Endothelial cell of umbilical vein (primary cell): Measurements from ENCODE around the gene CPD. TPM values are rescaled to one million over a fixed set of nuclear protein-coding genes. Genes with fewer than 3 reads are reported as not detected.
A peak's percentile ranks its signal among the peaks of the same experiment; 100 is the strongest.

Experiments used
- BruUV-seq: library from RNA; stranded (reverse); fragments of 400-500 nt; replicated peaks from 2 replicates; lab custom pipeline; 2021; lab: Mats Ljungman, UMichigan
- CTCF ChIA-PET: fragments of 300-600, 350-600 bp; sonication (Branson Sonifier 250); formaldehyde crosslinking; loops from one replicate; lab custom pipeline; 2021; ENCODE audit warnings: antibody characterized with exemption, inconsistent platforms; lab: Charles Lee
- POLR2A ChIA-PET: fragments of 300-600, 350-600 bp; sonication (Branson Sonifier 250); formaldehyde crosslinking; loops from one replicate; lab custom pipeline; 2021; ENCODE audit warnings: antibody characterized with exemption, inconsistent platforms; lab: Charles Lee
- DNase-seq: peaks from one replicate; pipeline ENCODE4 v3.0.0-alpha.2; 2011; ENCODE audit warnings: low read depth, low spot score
- FAIRE-seq: peaks from 2 replicates; lab custom pipeline; 2011; peaks lifted over from hg19 to GRCh38; lab: Jason Lieb, UNC
- H2AFZ ChIP-seq: 2 replicates; pipeline ENCODE4 v1.6.0; 2012; ENCODE audit warnings: low read depth, low read length, control low read depth, inconsistent platforms
- H3K27ac ChIP-seq: 2 replicates; pipeline ENCODE4 v1.5.1; 2011; ENCODE audit warnings: low read depth, mild to moderate bottlenecking, control low read depth, low read length, moderate library complexity; ENCODE audit not compliant: insufficient read depth
- H3K27me3 ChIP-seq, 2 experiments: 2 replicates each; pipeline versions ENCODE4 v1.6.0 to v1.6.1; 2011; ENCODE audit warnings: low read length in 2 of 2, mixed read lengths in 1 of 2; ENCODE audit not compliant: control insufficient read depth in 2 of 2, insufficient read depth in 2 of 2
- H3K36me3 ChIP-seq, 2 experiments: 2 replicates in 1 of 2; 3 replicates in 1 of 2; pipeline ENCODE4 v1.5.1; 2011; ENCODE audit warnings: low read length in 2 of 2, mild to moderate bottlenecking in 1 of 2, moderate library complexity in 1 of 2; ENCODE audit not compliant: control insufficient read depth in 2 of 2, insufficient read depth in 2 of 2; ENCODE audit errors: extremely low read depth in 1 of 2
- H3K4me1 ChIP-seq: 3 replicates; pipeline ENCODE4 v1.5.1; 2011; ENCODE audit warnings: mild to moderate bottlenecking, low read length; ENCODE audit not compliant: control insufficient read depth, insufficient read depth; ENCODE audit errors: extremely low read depth
- H3K4me2 ChIP-seq: 2 replicates; pipeline ENCODE4 v1.6.1; 2011; ENCODE audit warnings: low read length, control low read depth, mixed read lengths; ENCODE audit not compliant: insufficient read depth
- H3K4me3 ChIP-seq, 3 experiments: fragments of 200-600 bp in 1 of 3; sonication (generic), shearing (Covaris generic) in 1 of 3; replicated peaks in 1 of 3; 2 replicates each; pipeline ENCODE4 v1.5.1; 2011 to 2016; ENCODE audit warnings: control low read depth in 3 of 3, low read length in 3 of 3, mild to moderate bottlenecking in 2 of 3, inconsistent platforms in 1 of 3, low read depth in 1 of 3, moderate library complexity in 1 of 3; ENCODE audit not compliant: insufficient read depth in 1 of 3
- H3K79me2 ChIP-seq: 2 replicates; pipeline ENCODE4 v1.6.0; 2012; ENCODE audit warnings: low read length, inconsistent platforms; ENCODE audit not compliant: control insufficient read depth, insufficient read depth
- H3K9ac ChIP-seq: replicated peaks from 2 replicates; pipeline ENCODE3; 2011; ENCODE audit warnings: low read length, control low read depth; ENCODE audit not compliant: insufficient read depth; ENCODE audit errors: extremely low read depth
- H3K9me1 ChIP-seq: replicated peaks from 3 replicates; pipeline ENCODE4 v1.6.0; 2011; ENCODE audit warnings: mild to moderate bottlenecking, low read length; ENCODE audit not compliant: control insufficient read depth, insufficient read depth; ENCODE audit errors: extremely low read depth
- H3K9me3 ChIP-seq: replicated peaks from 2 replicates; pipeline ENCODE4 v1.5.1; 2012; ENCODE audit warnings: low read length, inconsistent platforms; ENCODE audit not compliant: control insufficient read depth, insufficient read depth
- H4K20me1 ChIP-seq: replicated peaks from 2 replicates; pipeline ENCODE3; 2011; ENCODE audit warnings: mild to moderate bottlenecking, low read length; ENCODE audit not compliant: control insufficient read depth, insufficient read depth; ENCODE audit errors: extremely low read depth
- CTCF ChIP-seq, 2 donors: IDR thresholded peaks; 1 replicate in 1 of 2; 2 replicates in 1 of 2; pipeline ENCODE4 v1.5.1; 2011; ENCODE audit warnings: low read length in 2 of 2, mild to moderate bottlenecking in 2 of 2, moderate library complexity in 2 of 2, control low read depth in 1 of 2, inconsistent platforms in 1 of 2, low read depth in 1 of 2; ENCODE audit not compliant: insufficient read depth in 1 of 2; ENCODE audit errors: extremely low read depth in 1 of 2
- EZH2 ChIP-seq: IDR thresholded peaks from 2 replicates; pipeline ENCODE4 v1.6.1; 2012; ENCODE audit warnings: borderline replicate concordance, low read depth, mild to moderate bottlenecking, moderate library complexity, low read length, inconsistent platforms; ENCODE audit not compliant: severe bottlenecking
- FOS ChIP-seq: IDR thresholded peaks from 2 replicates; pipeline ENCODE4 v1.6.1; 2011; ENCODE audit warnings: mild to moderate bottlenecking, low read length, moderate library complexity, borderline replicate concordance; ENCODE audit not compliant: insufficient read depth
- GATA2 ChIP-seq: IDR thresholded peaks from 2 replicates; pipeline ENCODE4 v1.7.0; 2011; ENCODE audit warnings: low read depth, mild to moderate bottlenecking, moderate library complexity, mixed read lengths, low read length; ENCODE audit not compliant: insufficient read length, insufficient read depth
- JUN ChIP-seq: IDR thresholded peaks from 2 replicates; pipeline ENCODE4 v1.6.1; 2011; ENCODE audit warnings: borderline replicate concordance, low read depth; ENCODE audit not compliant: insufficient read length, insufficient read depth
- MAX ChIP-seq: IDR thresholded peaks from 2 replicates; pipeline ENCODE4 v1.6.1; 2011; ENCODE audit not compliant: insufficient read depth, insufficient read length
- MYC ChIP-seq: IDR thresholded peaks from one replicate; pipeline ENCODE4 v1.6.1; 2011; ENCODE audit warnings: mild to moderate bottlenecking, low read depth, low read length
- POLR2A ChIP-seq: IDR thresholded peaks from 2 replicates; pipeline ENCODE4 v1.6.1; 2012; ENCODE audit warnings: low read depth, mild to moderate bottlenecking, control low read depth, low read length
- POLR2AphosphoS5 ChIP-seq: IDR thresholded peaks from 2 replicates; pipeline ENCODE4 v1.6.1; 2012; ENCODE audit warnings: low read depth, mild to moderate bottlenecking, control low read depth, low read length, moderate library complexity; ENCODE audit not compliant: insufficient read depth
- dilution Hi-C: fragments of 300-500 bp; cut with MboI; formaldehyde crosslinking; loops from one replicate; pipeline ENCODE4 v1.15.0; 2019; ENCODE audit warnings: low sequenced_read_pairs; ENCODE audit not compliant: extremely low pct_ligation_motif_present
- intact Hi-C: fragments of 100-400 bp; cut with micrococcal nuclease; formaldehyde crosslinking; loops from one replicate; pipeline ENCODE4 v1.10.0; 2022
- polyA plus RNA-seq, 4 experiments: library from polyadenylated mRNA; depleted of rRNA in 3 of 4; stranded (reverse) in 3 of 4; unstranded in 1 of 4; fragments of >200 nt; gene quantifications; 2 replicates each; pipeline versions ENCODE4 v1.2.1 to v1.2.3, GENCODE V29; 2011 to 2012; ENCODE audit warnings: missing spikeins in 1 of 4
- total RNA-seq: library from RNA; stranded (reverse); gene quantifications from 2 replicates; pipeline ENCODE4 v1.2.3, GENCODE V29; 2021

The CPD gene
- total and polyA plus RNA-seq, 2 donors (not counting 3 experiments of a cell fraction or from before 2014, with no cell fraction given), result 18.3 to 63.6 TPM

- ChIA-PET CTCF (interaction anchor here (1.0 to 1.7 kb wide), 5 partner anchors 9 to 240 kb away, joined by 3 to 5 read pairs (median 4); partner anchors contain the start of gene GOSR1), POLR2A (no interaction called here)
- Histone ChIP-seq H3K9me1 (no peaks in the 10 kb centered on the region), H3K4me2 (no peak overlapping the region), H2AFZ (peak overlapping the region; percentile 63), H3K79me2 (no peaks in the 10 kb centered on the region), H3K27ac (no peak overlapping the region), H3K27me3 (no peaks in the 10 kb centered on the region), H3K4me1 (peaks cover 23% of the 10 kb centered on the region), H3K9me3 (no peaks in the 10 kb centered on the region), H4K20me1 (no peaks in the 10 kb centered on the region), H3K36me3 (no peaks in the 10 kb centered on the region), H3K9ac (no peak overlapping the region), H3K4me3 (no peak overlapping the region)
- FAIRE-seq (peak; percentile 37), DNase-seq (no peak)
- no TSS peak for BruUV-seq
- intact Hi-C loops (no loop called here), dilution Hi-C loops (no loop called here)
- TF ChIP-seq GATA2, result no peak
- no peak for TF ChIP-seq POLR2AphosphoS5
- TF ChIP-seq FOS, result no peak
- no peak for TF ChIP-seq MYC
- no peak for TF ChIP-seq POLR2A
- TF ChIP-seq CTCF (IDR thresholded peaks at IDR 0.05; ENCODE audit: extremely low read depth in 1 of 2, insufficient read depth in 1 of 2, low read depth in 1 of 2, low read length in 2 of 2), result no peak
- no peak for TF ChIP-seq JUN
- TF ChIP-seq EZH2, result no peak
- TF ChIP-seq MAX, result no peak
Measured at GRCh38 chr17:30345089-30345433, 33.7 kb upstream of the CPD start.
